GM12875 (cell line): ENCODE results near the gene COL26A1.
"Not testable (repeated sequence)": the region's sequence is repeated elsewhere in the genome, so short reads cannot be mapped to it uniquely, and the experiment has no call there.

Source experiments
- H3K4me3 ChIP-seq: one replicate; pipeline ENCODE4 v1.5.1; 2011; ENCODE audit warnings: low read depth, low read length, control low read depth
- CTCF ChIP-seq: IDR thresholded peaks from 2 replicates; pipeline ENCODE4 v1.5.1; 2011; ENCODE audit warnings: low read depth, mild to moderate bottlenecking, control low read depth, inconsistent platforms, low read length, moderate library complexity, borderline replicate concordance; ENCODE audit not compliant: insufficient read depth

The COL26A1 gene

DNA sequence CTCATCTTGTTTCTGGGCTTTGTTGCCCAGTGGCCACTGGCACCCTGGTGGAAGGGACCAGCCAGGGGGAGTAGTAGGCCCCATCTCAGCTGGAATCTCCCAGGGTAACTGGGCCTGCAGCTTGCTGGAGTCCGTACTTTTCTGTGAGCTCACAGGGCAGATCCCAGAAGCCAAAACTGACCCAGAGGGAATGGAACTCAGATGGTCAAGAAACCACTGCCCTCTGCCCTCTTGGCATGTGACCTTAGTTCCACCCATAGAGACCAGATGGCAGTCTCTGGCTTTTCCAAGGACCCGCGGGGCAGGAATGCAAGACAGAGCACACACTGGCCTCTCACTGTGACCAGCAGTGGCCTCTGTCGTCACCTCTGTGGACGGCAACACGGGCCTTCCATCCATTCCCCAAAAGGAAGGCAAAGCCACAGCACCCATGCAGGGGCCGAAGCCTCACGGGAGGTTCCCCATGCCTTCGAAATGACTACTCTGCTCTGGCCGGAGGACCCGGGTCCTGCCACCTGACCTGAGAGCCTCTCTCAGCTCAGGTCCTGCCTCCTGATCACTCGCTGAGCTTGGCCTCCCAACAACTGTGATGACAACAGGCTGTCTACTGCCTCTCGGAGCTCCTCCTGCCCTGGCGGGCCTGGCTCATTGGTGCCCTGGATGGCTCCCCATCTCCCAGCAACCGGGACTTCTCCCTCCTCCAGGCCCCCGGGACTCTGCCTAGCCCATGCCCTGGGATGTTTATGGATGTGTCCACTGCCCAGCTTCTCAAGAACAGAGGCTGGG lies 236.5 kb downstream of the COL26A1 start:
- TF ChIP-seq CTCF: no peak
- H3K4me3 ChIP-seq: no peak overlapping the region

- TF ChIP-seq CTCF: no peak
- no peak overlapping the region for H3K4me3 ChIP-seq
These were observed 237.1 kb downstream of the COL26A1 start for GRCh38 chr7:101599787-101600186.

DNA sequence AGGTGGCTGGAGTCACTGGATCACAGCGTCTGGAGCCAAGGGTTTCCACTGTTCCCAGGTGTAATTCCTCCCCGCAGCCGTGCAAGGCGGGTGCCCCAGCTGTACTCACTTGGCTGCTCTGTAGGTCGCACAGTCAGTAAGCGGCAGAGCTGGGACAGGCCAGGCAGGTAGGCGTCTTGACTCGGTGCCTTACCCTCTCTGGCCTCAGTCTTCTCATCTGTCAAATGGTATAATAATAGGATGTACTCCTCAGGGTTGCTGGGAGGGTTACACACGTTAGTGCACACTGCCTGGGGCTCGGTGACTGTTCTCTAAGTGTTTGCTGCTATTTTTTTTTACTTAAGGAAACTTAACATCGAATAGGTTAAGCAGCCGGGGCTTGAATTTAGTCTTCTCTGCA lies 239.4 kb downstream of the COL26A1 start:
- H3K4me3 ChIP-seq: no peak overlapping the region
- TF ChIP-seq CTCF: no peak

GRCh38 chr7:101602484-101603241 lies 240.0 kb downstream of the COL26A1 start:
- peak; percentile 94 for TF ChIP-seq CTCF
- no peak overlapping the region for H3K4me3 ChIP-seq

DNA sequence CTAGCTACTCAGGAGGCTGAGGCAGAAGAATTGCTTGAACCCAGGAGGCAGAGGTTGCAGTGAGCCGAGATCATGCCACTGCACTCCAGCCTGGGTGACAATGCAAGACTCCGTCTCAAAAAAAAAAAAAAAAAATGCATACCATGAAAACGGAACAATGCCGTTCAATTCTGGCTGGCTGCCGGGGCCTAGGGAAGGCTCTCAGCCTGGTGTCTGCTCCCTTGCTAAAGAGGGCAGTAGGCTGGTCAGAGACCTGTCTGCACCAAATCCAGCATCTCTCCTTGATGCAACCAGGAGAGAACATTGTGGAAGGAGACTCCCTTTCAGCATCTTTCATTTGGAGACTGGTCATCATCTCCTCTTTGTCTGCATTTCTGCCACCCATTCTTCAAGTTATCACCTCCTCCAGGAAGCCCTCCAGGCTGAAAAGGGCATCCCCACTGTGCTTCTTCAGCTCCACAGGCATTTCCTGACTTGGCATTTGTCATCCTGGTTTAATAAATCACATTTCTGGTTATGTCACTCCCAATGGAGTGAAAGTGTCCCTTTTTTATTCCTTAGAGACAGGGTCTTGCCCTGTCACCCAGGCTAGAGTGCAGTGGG lies 241.8 kb downstream of the COL26A1 start:
- H3K4me3 ChIP-seq: no peak overlapping the region
- no peak for TF ChIP-seq CTCF

GRCh38 chr7:101604934-101605332 lies 242.3 kb downstream of the COL26A1 start:
- H3K4me3 ChIP-seq: not testable (repeated sequence)

DNA sequence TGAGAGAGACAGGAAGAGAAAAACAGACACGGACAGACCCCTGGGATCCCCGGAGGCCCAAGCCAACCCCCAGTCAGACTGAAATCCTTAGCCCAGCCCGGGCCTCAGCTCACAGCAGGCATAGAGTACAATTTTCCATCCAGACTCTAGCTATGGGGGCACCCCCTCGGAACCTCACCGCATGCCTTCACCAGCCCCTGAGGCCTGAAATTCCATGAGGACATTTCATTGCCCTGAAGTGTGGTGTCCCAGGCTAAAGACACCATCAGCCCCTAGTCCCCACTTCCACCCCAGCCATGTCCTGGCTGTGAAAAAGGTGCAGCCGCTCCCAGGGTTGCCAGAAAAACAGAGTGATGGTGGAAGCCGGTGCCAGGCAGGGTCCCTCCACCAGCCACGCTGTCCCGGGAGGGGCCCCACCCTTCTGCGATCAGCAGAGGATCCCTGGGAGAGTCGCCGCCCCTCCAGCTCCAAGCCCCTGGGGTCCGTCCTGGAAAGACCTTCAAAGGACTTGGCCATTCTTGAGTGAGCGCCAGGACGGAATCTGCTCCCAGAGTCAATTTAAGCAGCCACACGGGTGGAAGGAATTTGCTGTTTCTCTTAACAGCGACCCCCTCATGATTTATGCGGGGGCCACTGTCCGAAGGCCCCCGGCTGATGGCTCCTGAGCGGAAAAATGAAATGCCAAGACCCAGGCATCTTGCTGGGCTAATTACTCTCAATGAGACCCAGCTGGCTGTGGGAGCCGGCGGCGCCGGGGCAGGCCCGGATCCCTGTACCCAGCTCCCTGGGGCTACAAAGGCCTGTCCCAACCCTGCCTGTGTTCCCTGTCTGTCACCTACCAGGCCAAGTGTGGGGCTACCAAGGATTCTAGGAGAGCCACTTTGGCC lies 243.2 kb downstream of the COL26A1 start:
- no peak overlapping the region for H3K4me3 ChIP-seq
- TF ChIP-seq CTCF: no peak
